HG03045 (cell line): ENCODE measurements around the gene LARGE1.
A peak's percentile ranks its signal among the peaks of the same experiment; 100 is the strongest.

Source experiments
- ATAC-seq: cut with Tn5 transposase; IDR thresholded peaks from one replicate; pipeline ENCODE4 v1.9.1; 2021; ENCODE audit warnings: mild to moderate bottlenecking, moderate library complexity; ENCODE audit not compliant: unreplicated experiment

Gene LARGE1

GRCh38 chr22:33620085-33620484, 300.2 kb downstream of the LARGE1 start:
- no peak for ATAC-seq

GRCh38 chr22:33606504-33606903, 313.8 kb downstream of the LARGE1 start:
- no peak for ATAC-seq

GRCh38 chr22:33605666-33606065, 314.6 kb downstream of the LARGE1 start:
- no peak for ATAC-seq

DNA sequence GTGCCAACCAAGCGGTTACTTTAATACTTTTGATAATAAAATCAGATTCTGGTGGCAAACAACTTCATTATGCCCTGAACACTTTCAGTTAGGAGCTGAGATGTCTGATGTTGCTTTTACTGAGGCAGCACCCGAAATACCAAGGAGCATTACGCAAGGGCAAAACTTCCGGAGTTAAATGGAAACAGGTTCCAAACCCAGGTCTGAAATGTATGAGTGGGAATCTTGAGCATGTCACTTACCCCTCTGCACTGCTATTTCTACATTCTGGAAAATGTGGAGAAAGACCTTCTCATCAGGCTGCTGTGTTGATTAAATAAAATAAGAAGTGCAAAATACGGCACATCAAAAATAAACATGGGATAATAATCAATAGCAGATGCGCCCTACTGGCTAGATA, 315.1 kb downstream of the LARGE1 start:
- ATAC-seq: no peak

DNA sequence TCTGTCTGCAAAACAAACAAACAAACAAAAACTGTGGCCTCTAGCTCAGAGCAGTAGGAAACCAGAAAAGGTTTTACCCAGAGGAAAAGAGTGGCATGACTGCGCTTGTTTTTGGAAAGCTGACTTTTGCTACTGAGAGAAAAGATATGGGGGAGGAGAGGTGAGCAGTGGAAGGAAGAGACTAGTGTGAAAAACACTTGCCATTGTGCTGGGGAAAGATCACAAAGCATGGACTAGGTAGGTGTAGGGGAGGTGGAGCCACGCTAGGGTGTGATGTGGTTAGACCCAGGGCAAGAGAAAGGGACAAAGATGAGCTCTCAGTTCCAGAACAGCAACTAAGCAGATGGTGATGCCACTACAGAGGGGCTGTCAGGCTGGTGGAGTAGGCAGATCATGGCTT, 319.2 kb downstream of the LARGE1 start:
- no peak for ATAC-seq

DNA sequence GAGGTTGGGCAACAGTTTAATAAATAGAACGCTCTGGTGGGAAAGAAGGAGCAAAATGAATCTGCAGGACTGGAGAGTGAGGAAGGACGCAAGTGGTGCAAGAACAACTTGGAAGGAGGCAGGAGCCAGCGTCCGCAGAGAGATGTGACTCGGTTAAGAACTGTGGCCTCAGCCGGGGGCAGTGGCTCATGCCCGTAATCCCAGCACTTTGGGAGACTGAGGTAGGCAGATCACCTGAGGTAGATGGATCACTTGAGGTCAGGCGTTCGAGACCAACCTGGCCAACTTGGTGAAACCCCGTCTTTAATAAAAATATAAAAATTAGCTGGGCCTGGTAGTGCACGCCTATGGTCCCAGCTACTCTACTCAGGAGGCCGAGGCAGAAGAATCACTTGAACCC, 319.7 kb downstream of the LARGE1 start:
- no peak for ATAC-seq

DNA sequence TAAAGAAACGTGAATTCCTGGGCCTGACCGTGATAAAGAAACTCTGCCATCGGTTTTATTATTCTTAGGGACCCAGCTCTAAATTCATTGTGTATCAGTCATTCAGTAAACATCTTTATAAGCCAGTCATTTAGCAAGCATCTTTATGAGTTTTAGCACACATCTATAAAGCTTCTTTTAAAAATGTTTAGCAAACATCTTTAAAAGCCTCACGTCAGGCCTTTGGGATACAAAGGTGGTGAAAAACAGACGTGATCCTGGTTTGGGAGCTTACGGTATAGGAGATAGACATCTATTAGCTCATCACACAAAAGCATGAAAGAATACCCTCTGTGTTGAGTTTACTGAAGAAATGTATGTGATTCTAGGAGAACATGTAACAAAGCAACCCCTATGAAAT, 320.2 kb downstream of the LARGE1 start:
- ATAC-seq: no peak

- no peak for ATAC-seq
These were observed 320.7 kb downstream of the LARGE1 start for GRCh38 chr22:33599596-33599995.

DNA sequence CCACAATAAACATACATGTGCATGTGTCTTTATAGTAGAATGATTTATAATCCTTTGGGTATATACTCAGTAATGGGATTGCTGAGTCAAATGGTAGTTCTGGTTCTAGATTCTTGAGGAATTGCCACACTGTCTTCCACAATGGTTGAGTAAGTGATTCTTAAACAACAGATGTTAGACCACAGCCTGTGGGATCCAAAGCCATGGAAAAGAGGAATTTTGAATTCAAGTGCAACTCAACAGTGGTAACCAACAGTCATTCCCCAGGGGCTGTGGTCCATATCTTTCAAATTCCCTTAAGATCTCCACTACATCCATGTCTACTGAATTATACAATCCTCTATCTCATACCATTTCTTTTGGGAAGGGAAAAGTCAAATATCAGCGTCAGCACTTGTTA, 321.5 kb downstream of the LARGE1 start:
- ATAC-seq: no peak

- ATAC-seq: no peak
These were observed 322.8 kb downstream of the LARGE1 start for GRCh38 chr22:33597274-33597985.

GRCh38 chr22:33593818-33594217, 326.5 kb downstream of the LARGE1 start:
- no peak for ATAC-seq

- ATAC-seq: no peak
These were observed 328.3 kb downstream of the LARGE1 start for GRCh38 chr22:33591946-33592345.

DNA sequence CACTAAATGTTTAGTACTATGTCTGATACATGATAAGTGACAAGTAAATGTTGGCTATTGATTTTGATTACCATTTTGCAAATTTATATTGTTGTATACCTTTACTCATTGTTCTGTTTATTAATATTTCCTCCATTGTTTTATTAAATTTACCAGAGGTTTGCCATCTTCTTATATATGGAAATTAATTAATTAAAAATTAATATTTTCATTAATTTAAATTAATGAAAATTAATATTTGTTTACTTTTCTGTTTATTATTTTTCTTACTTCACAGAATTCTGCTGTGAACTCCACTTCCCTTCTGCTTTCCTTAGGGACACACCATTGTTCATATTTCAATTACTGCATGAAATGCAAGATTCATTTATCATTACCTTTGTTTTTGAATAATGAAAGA, 331.0 kb downstream of the LARGE1 start:
- no peak for ATAC-seq

DNA sequence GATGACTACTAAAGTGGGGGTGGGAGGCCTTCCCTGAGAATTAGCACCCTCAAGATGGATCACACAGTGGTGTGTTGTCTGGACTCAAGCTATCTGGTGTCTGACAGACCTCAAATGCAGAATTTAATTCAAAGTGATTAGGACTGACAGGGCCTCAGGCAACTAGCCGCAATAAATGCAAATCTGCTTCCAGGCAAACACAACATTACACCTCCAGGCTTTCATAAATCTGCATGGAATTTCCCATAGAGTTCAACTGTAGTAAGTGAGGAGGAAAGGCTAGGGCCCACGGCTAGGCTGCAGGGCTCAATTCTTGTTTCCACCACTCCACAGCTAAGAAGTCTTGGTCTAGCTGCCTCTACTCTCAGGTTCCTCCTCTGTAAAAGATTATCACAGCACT, 331.4 kb downstream of the LARGE1 start:
- ATAC-seq: no peak

- no peak for ATAC-seq
These were observed 336.1 kb downstream of the LARGE1 start for GRCh38 chr22:33584152-33584551.

DNA sequence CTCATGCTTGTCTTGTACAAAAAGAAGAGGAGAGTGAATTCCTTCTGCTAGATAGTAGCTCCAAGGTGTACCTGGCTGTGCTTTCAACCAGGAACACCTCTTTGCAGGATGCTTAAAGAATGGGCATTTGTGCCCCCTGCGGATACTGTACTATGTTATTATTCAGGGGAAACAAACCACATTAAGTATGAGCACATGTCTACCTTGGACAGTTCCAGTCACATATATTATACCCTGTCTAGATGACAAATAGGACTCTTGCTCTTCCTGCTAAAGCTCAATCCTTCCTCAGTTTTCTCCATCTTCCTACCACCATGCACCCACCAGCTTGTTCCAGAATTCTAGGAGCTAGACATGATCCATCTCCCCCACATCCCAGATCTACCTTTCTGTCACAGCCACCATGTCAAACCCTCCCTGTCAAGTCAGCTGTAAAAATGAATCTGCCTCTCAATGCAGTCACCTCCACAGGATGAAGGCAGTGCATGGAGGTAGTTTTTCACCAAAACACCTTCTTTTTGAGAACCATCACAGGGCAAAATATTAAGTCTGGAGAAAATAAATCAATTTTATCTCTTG, 337.4 kb downstream of the LARGE1 start:
- ATAC-seq: no peak

- no peak for ATAC-seq
These were observed 340.0 kb downstream of the LARGE1 start for GRCh38 chr22:33580310-33580709.

DNA sequence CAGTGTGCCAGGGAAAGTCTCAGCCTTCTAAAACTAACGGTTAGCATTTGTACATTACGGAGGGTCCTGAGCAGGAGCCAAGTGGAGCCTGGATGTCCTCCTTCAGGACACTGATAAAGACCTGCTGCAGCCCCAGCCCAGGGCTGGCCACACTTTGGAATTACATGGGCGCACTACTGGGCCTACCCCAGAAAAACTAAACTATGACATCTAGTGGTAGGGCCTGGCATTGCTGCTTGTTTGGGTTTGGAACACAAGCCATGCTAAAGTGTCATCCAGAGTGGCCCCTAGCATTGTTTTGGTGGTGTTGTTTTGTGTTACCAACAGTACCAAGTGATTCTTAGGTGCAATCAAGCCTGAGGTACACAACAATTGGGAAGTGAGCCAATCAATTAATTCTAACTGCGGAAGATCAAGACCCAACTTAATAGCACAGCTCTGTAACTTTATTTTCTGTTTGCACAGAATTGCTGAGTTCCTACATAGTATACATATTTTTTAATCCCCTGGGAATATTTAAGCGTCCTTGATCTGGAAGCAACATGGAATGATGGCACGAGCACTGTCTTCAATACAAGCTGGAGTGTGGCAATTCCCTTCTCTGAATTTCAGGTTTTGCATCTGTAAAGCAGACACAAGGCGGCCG, 340.7 kb downstream of the LARGE1 start:
- peak; percentile 57 for ATAC-seq

GRCh38 chr22:33578752-33579151, 341.5 kb downstream of the LARGE1 start:
- ATAC-seq: no peak

- ATAC-seq: no peak
These were observed 342.3 kb downstream of the LARGE1 start for GRCh38 chr22:33577862-33578411.

DNA sequence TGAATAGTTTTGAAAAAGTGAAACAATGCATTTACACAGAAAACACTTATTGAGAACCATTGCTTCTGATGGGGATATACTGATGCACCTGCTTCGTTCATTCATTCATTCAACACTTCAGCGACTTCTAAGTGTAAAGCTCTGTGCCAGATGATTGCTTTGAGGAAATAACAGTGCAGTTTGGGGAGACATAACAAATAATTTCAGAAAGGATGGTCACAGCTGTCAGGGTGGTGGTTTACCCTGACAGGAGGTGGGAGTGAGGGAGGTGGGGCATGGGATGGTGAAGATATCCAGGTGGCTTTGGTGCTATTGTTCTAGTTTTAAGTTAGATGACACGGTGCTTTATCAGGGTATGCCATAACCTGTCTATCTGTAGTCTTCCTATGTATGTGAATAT, 344.1 kb downstream of the LARGE1 start:
- ATAC-seq: no peak

GRCh38 chr22:33575771-33576170, 344.5 kb downstream of the LARGE1 start:
- no peak for ATAC-seq
